ENCODE measurements around the gene RPUSD3.

The RPUSD3 gene

GRCh38 chr3:9806688-9807589 is 36.9 kb downstream of the RPUSD3 start:
- DNase-seq (ENCODE audit: extremely low read depth in 1 of 2, low read depth in 1 of 2) = no peak

GRCh38 chr3:9806137-9806536 is 37.7 kb downstream of the RPUSD3 start:
- DNase-seq (ENCODE audit: extremely low read depth in 1 of 2, low read depth in 1 of 2) = no peak

GRCh38 chr3:9804996-9805395 is 38.8 kb downstream of the RPUSD3 start:
- no peak for DNase-seq (ENCODE audit: extremely low read depth in 1 of 2, low read depth in 1 of 2)

- DNase-seq (ENCODE audit: extremely low read depth in 1 of 2, low read depth in 1 of 2) = no peak
Measured at GRCh38 chr3:9803494-9803893, 40.3 kb downstream of the RPUSD3 start.

GRCh38 chr3:9800529-9800928 is 43.3 kb downstream of the RPUSD3 start:
- no peak for DNase-seq (ENCODE audit: extremely low read depth in 1 of 2, low read depth in 1 of 2)

GRCh38 chr3:9797196-9797945 is 46.4 kb downstream of the RPUSD3 start:
- no peak for DNase-seq (ENCODE audit: extremely low read depth in 1 of 2, low read depth in 1 of 2)

GRCh38 chr3:9795207-9795606 is 48.6 kb downstream of the RPUSD3 start:
- DNase-seq (ENCODE audit: extremely low read depth in 1 of 2, low read depth in 1 of 2) = no peak

- no peak for DNase-seq (ENCODE audit: extremely low read depth in 1 of 2, low read depth in 1 of 2)
Measured at GRCh38 chr3:9794400-9794799, 49.4 kb downstream of the RPUSD3 start.

GRCh38 chr3:9793161-9793781 is 50.5 kb downstream of the RPUSD3 start:
- no peak for DNase-seq (ENCODE audit: extremely low read depth in 1 of 2, low read depth in 1 of 2)

GRCh38 chr3:9792405-9793160 is 51.2 kb downstream of the RPUSD3 start, which contains the start of the genes ARPC4 and TADA3:
Gene ARPC4, plus strand, starts transcription at chr3:9793082. Its CDS starts 40 bp downstream, at chr3:9793122.
Gene TADA3, minus strand, starts transcription at chr3:9792473. Its CDS starts 1,007 bp downstream, at chr3:9791466.
- DNase-seq (ENCODE audit: extremely low read depth in 1 of 2, low read depth in 1 of 2) = peak; percentile 82 to 88

GRCh38 chr3:9791790-9792404 is 51.9 kb downstream of the RPUSD3 start:
- DNase-seq (ENCODE audit: extremely low read depth in 1 of 2, low read depth in 1 of 2) = no peak

- DNase-seq (ENCODE audit: extremely low read depth in 1 of 2, low read depth in 1 of 2) = no peak
Measured at GRCh38 chr3:9791127-9791526, 52.7 kb downstream of the RPUSD3 start.

All from activated CD8-positive, alpha-beta memory T cell treated with anti-CD3 and anti-CD28 coated beads for 1 hour (primary cell).